T-helper 2 cell (primary cell): Measurements from ENCODE around the gene PNP.
"Not testable (repeated sequence)": the region's sequence is repeated elsewhere in the genome, so short reads cannot be mapped to it uniquely, and the experiment has no call there.

Experiments
- DNase-seq, 5 experiments: peaks; one replicate each; pipeline versions ENCODE4 v3.0.0 to v3.0.0-alpha.2; 2012 to 2022

Gene PNP

GRCh38 chr14:20492486-20492885 lies 23.3 kb downstream of the PNP start:
- no peak for DNase-seq

- no peak for DNase-seq
These were observed 24.4 kb downstream of the PNP start for GRCh38 chr14:20493634-20494033.

GRCh38 chr14:20494935-20495766 lies 25.9 kb downstream of the PNP start:
- no peak for DNase-seq

GRCh38 chr14:20498622-20499021 lies 29.4 kb downstream of the PNP start:
- no peak for DNase-seq

GRCh38 chr14:20499108-20499507 lies 29.9 kb downstream of the PNP start:
- no peak for DNase-seq

- DNase-seq: no peak
These were observed 30.7 kb downstream of the PNP start for GRCh38 chr14:20499881-20500280.

- DNase-seq: no peak
These were observed 32.1 kb downstream of the PNP start for GRCh38 chr14:20501346-20501745.

GRCh38 chr14:20503898-20504297 lies 34.7 kb downstream of the PNP start:
- DNase-seq: no peak

GRCh38 chr14:20506276-20506675 lies 37.1 kb downstream of the PNP start:
- DNase-seq: not testable (repeated sequence)

GRCh38 chr14:20506752-20507151 lies 37.5 kb downstream of the PNP start:
- DNase-seq: not testable (repeated sequence)

- DNase-seq: not testable (repeated sequence)
These were observed 38.3 kb downstream of the PNP start for GRCh38 chr14:20507537-20507936.

- DNase-seq: no peak
These were observed 39.2 kb downstream of the PNP start for GRCh38 chr14:20508367-20508766.

- no peak for DNase-seq
These were observed 43.1 kb downstream of the PNP start for GRCh38 chr14:20512177-20512905.

GRCh38 chr14:20515846-20516245 lies 46.6 kb downstream of the PNP start:
- no peak for DNase-seq

GRCh38 chr14:20516921-20517320 lies 47.7 kb downstream of the PNP start:
- no peak for DNase-seq

GRCh38 chr14:20522332-20522731 lies 53.1 kb downstream of the PNP start:
- no peak for DNase-seq

GRCh38 chr14:20524027-20524426 lies 54.8 kb downstream of the PNP start:
- no peak for DNase-seq
